Measurements from ENCODE around the gene BAZ1A. TPM values are rescaled to one million over a fixed set of nuclear protein-coding genes. Genes with fewer than 3 reads are reported as not detected.

BAZ1A gene
- total RNA-seq, 4 donors from 2014 or later = 22.7 to 86.7 (median 56.0) TPM

GRCh38 chr14:34723867-34724266 is 151.3 kb downstream of the BAZ1A start:
- DNase-seq (ENCODE audit: low spot score) = no peak
- TF ChIP-seq CTCF (IDR thresholded peaks at IDR 0.05) = no peak
- ATAC-seq (ENCODE audit: low FRiP score) = no peak

GRCh38 chr14:34722723-34723545 is 152.2 kb downstream of the BAZ1A start:
- no peak for DNase-seq (ENCODE audit: low spot score)
- TF ChIP-seq CTCF (IDR thresholded peaks at IDR 0.05) = peak in 1 of 3 donors; percentile 51
- peak; percentile 76 for ATAC-seq (ENCODE audit: low FRiP score)

- DNase-seq (ENCODE audit: low spot score) (no peak), ATAC-seq (ENCODE audit: low FRiP score) (no peak)
- TF ChIP-seq CTCF (IDR thresholded peaks at IDR 0.05) = no peak
These were observed 154.0 kb downstream of the BAZ1A start for GRCh38 chr14:34721129-34721528.

- DNase-seq (ENCODE audit: low spot score) (no peak), ATAC-seq (ENCODE audit: low FRiP score) (no peak)
- no peak for TF ChIP-seq CTCF (IDR thresholded peaks at IDR 0.05)
These were observed 156.3 kb downstream of the BAZ1A start for GRCh38 chr14:34718750-34719304.

- DNase-seq (ENCODE audit: low spot score) = no peak
- ATAC-seq (ENCODE audit: low FRiP score) = peak; percentile 31
- TF ChIP-seq CTCF (IDR thresholded peaks at IDR 0.05) = no peak
These were observed 159.9 kb downstream of the BAZ1A start for GRCh38 chr14:34715127-34715863.

- peak; percentile 31 for DNase-seq (ENCODE audit: low spot score)
- ATAC-seq (ENCODE audit: low FRiP score) = peak; percentile 91
- no peak for TF ChIP-seq CTCF (IDR thresholded peaks at IDR 0.05)
These were observed 160.6 kb downstream of the BAZ1A start, which contains the start of gene CFL2 for GRCh38 chr14:34714320-34715126. CFL2 (minus strand) TSS chr14:34714593; CDS start chr14:34714540, 53 bp downstream.
